Frontal cortex (tissue), 1 donor: ENCODE data around the gene DTX1. TPM values are rescaled to one million over a fixed set of nuclear protein-coding genes. Genes with fewer than 3 reads are reported as not detected.

Experiments used
- total RNA-seq: library from RNA; depleted of rRNA; stranded (reverse); fragments of >200 nt; gene quantifications from one replicate; pipeline ENCODE4 v1.2.3, GENCODE V29; 2014

The DTX1 gene
- total RNA-seq, 1 donor from 2014 or later = 18.3 TPM

Other genes starting within 250 kb of the DTX1 start
- gene OAS1, start 149.8 kb upstream of the DTX1 start, total RNA-seq = 1.2 TPM
- gene OAS3, start 118.3 kb upstream of the DTX1 start, total RNA-seq = 2.0 TPM
- 0.82 TPM for gene OAS2, start 78.2 kb upstream of the DTX1 start, total RNA-seq
- gene RASAL1, start 79.0 kb downstream of the DTX1 start, total RNA-seq = 4.9 TPM
- gene CFAP73, start 93.0 kb downstream of the DTX1 start, total RNA-seq = not detected
- 11.0 TPM for gene DDX54, start 128.7 kb downstream of the DTX1 start, total RNA-seq
- 10.2 TPM for gene RITA1, start 129.0 kb downstream of the DTX1 start, total RNA-seq
- gene TPCN1, start 164.7 kb downstream of the DTX1 start, total RNA-seq = 2.4 TPM